ENCODE data around the gene CARMIL1.

CARMIL1 gene

GRCh38 chr6:25508051-25508450, 228.9 kb downstream of the CARMIL1 start:
- no peak for ATAC-seq
- no peak for TF ChIP-seq CSDC2 (CRISPR knock-in tag; IDR thresholded peaks at IDR 0.05)
- TF ChIP-seq CREB5 (CRISPR knock-in tag; IDR thresholded peaks at IDR 0.05; ENCODE audit: low read depth), result no peak
- TF ChIP-seq ZNF565 (CRISPR knock-in tag; conservative IDR thresholded peaks at IDR 0.05; ENCODE audit: low read depth), result no peak
- TF ChIP-seq ZFP30 (CRISPR knock-in tag; IDR thresholded peaks at IDR 0.05), result no peak
- TF ChIP-seq TSHZ2 (CRISPR knock-in tag; IDR thresholded peaks at IDR 0.05), result no peak
- TF ChIP-seq ISL1 (CRISPR knock-in tag; IDR thresholded peaks at IDR 0.05), result no peak
- no peak for TF ChIP-seq ZNF70 (CRISPR knock-in tag; IDR thresholded peaks at IDR 0.05)
- no peak for TF ChIP-seq GLIS3 (CRISPR knock-in tag; IDR thresholded peaks at IDR 0.05)
- TF ChIP-seq ZC3H10 (CRISPR knock-in tag; IDR thresholded peaks at IDR 0.05), result no peak

- no peak for ATAC-seq
- TF ChIP-seq RARB (CRISPR knock-in tag; IDR thresholded peaks at IDR 0.05), result no peak
- no peak for TF ChIP-seq CSRNP3 (CRISPR knock-in tag; IDR thresholded peaks at IDR 0.05)
- no peak for TF ChIP-seq TSHZ2 (CRISPR knock-in tag; IDR thresholded peaks at IDR 0.05)
- no peak for TF ChIP-seq PPARA (CRISPR knock-in tag; IDR thresholded peaks at IDR 0.05; ENCODE audit: borderline replicate concordance)
- no peak for TF ChIP-seq ZFP3 (CRISPR knock-in tag; IDR thresholded peaks at IDR 0.05)
- no peak for TF ChIP-seq PATZ1 (CRISPR knock-in tag; IDR thresholded peaks at IDR 0.05; ENCODE audit: borderline replicate concordance)
- no peak for TF ChIP-seq ZNF8 (CRISPR knock-in tag; IDR thresholded peaks at IDR 0.05)
- no peak for TF ChIP-seq ZC3H10 (CRISPR knock-in tag; IDR thresholded peaks at IDR 0.05)
- no peak for TF ChIP-seq TCF4 (CRISPR knock-in tag; IDR thresholded peaks at IDR 0.05; ENCODE audit: borderline replicate concordance)
- no peak for TF ChIP-seq ZNF565 (CRISPR knock-in tag; conservative IDR thresholded peaks at IDR 0.05; ENCODE audit: low read depth)
- TF ChIP-seq POU6F1 (CRISPR knock-in tag; IDR thresholded peaks at IDR 0.05; ENCODE audit: borderline replicate concordance, low read depth), result no peak
- TF ChIP-seq BACH2 (CRISPR knock-in tag; IDR thresholded peaks at IDR 0.05; ENCODE audit: borderline replicate concordance), result no peak
- no peak for TF ChIP-seq ISL1 (CRISPR knock-in tag; IDR thresholded peaks at IDR 0.05)
- no peak for TF ChIP-seq SNAI2 (CRISPR knock-in tag; IDR thresholded peaks at IDR 0.05)
- no peak for TF ChIP-seq CREB5 (CRISPR knock-in tag; IDR thresholded peaks at IDR 0.05; ENCODE audit: low read depth)
- TF ChIP-seq TOX (CRISPR knock-in tag; IDR thresholded peaks at IDR 0.05; ENCODE audit: borderline replicate concordance), result no peak
- TF ChIP-seq ZFP30 (CRISPR knock-in tag; IDR thresholded peaks at IDR 0.05), result no peak
- TF ChIP-seq ZNF70 (CRISPR knock-in tag; IDR thresholded peaks at IDR 0.05), result no peak
- no peak for TF ChIP-seq ARNTL (CRISPR knock-in tag; IDR thresholded peaks at IDR 0.05; ENCODE audit: borderline replicate concordance, low read depth)
Measured at GRCh38 chr6:25511376-25511775, 232.2 kb downstream of the CARMIL1 start.
